PC-9 (cell line): ENCODE results near the gene ASIC1. TPM values are rescaled to one million over a fixed set of nuclear protein-coding genes. Genes with fewer than 3 reads are reported as not detected.

Source experiments
- BruUV-seq: library from RNA; stranded (reverse); fragments of 400-500 nt; replicated peaks from 2 replicates; lab custom pipeline; 2021; lab: Mats Ljungman, UMichigan
- CTCF ChIA-PET: fragments of 300-600 bp; sonication (Branson Sonifier 250); formaldehyde crosslinking; loops from one replicate; lab custom pipeline; 2022; ENCODE audit warnings: antibody characterized with exemption; lab: Charles Lee
- POLR2A ChIA-PET: fragments of 300-600 bp; sonication (Branson Sonifier 250); formaldehyde crosslinking; loops from one replicate; lab custom pipeline; 2022; ENCODE audit warnings: antibody characterized with exemption; ENCODE audit not compliant: unreplicated experiment; lab: Charles Lee
- DNase-seq, 2 experiments: peaks; one replicate each; pipeline versions ENCODE4 v3.0.0 to v3.0.0-alpha.2; 2015 to 2022; ENCODE audit warnings: mixed read lengths in 1 of 2
- H2AFZ ChIP-seq: fragments of 200-600 bp; sonication (generic); 2 replicates; pipeline ENCODE4 v1.8.1; 2017; ENCODE audit warnings: antibody characterized with exemption
- H3F3A ChIP-seq: fragments of 200-600 bp; sonication (generic); 2 replicates; pipeline ENCODE4 v1.8.1; 2017; ENCODE audit warnings: antibody characterized with exemption, mild to moderate bottlenecking, low read depth; ENCODE audit not compliant: insufficient read depth
- H3K27ac ChIP-seq: fragments of 200-600 bp; sonication (generic); 2 replicates; pipeline ENCODE4 v1.6.1; 2016; ENCODE audit warnings: mixed run types
- H3K27me3 ChIP-seq: fragments of 200-600 bp; sonication (generic); 2 replicates; pipeline ENCODE4 v1.6.1; 2016; ENCODE audit warnings: low read depth, mixed run types; ENCODE audit not compliant: insufficient read depth
- H3K36me3 ChIP-seq: fragments of 200-600 bp; sonication (generic); 2 replicates; pipeline ENCODE4 v1.6.1; 2016; ENCODE audit warnings: low read depth, mixed run types
- H3K4me1 ChIP-seq: fragments of 200-600 bp; sonication (generic); replicated peaks from 2 replicates; pipeline ENCODE4 v1.6.1; 2016; ENCODE audit warnings: mixed run types; ENCODE audit not compliant: insufficient read depth
- H3K4me2 ChIP-seq: fragments of 200-600 bp; sonication (generic); 2 replicates; pipeline ENCODE4 v1.6.1; 2017; ENCODE audit warnings: mixed run types
- H3K4me3 ChIP-seq: fragments of 200-600 bp; sonication (generic); 2 replicates; pipeline ENCODE4 v1.6.1; 2016; ENCODE audit warnings: mixed run types
- H3K79me2 ChIP-seq: fragments of 200-600 bp; sonication (generic); 2 replicates; pipeline ENCODE4 v1.6.1; 2017; ENCODE audit warnings: low read depth, mixed run types
- H3K9me2 ChIP-seq: fragments of 200-600 bp; sonication (generic); 2 replicates; pipeline ENCODE4 v1.8.1; 2017; ENCODE audit warnings: mild to moderate bottlenecking; ENCODE audit not compliant: insufficient read depth
- H3K9me3 ChIP-seq: fragments of 200-600 bp; sonication (generic); 2 replicates; pipeline ENCODE4 v1.8.1; 2016; ENCODE audit warnings: low read depth; ENCODE audit not compliant: insufficient read depth
- H4K20me1 ChIP-seq: fragments of 200-600 bp; sonication (generic); 2 replicates; pipeline ENCODE4 v1.8.1; 2017; ENCODE audit not compliant: insufficient read depth
- CTCF ChIP-seq: fragments of 200-600 bp; sonication (generic); conservative IDR thresholded peaks from 2 replicates; pipeline ENCODE4 v1.6.1; 2017; ENCODE audit warnings: mixed run types, antibody characterized with exemption, mild to moderate bottlenecking, moderate library complexity
- EZH2 ChIP-seq: fragments of 200-600 bp; sonication (generic); IDR thresholded peaks from 2 replicates; pipeline ENCODE4 v1.8.0; 2017; ENCODE audit warnings: antibody characterized with exemption, low read depth
- intact Hi-C: fragments of 100-400 bp; cut with micrococcal nuclease; formaldehyde crosslinking; loops from one replicate; pipeline ENCODE4 v1.10.0; 2022; ENCODE audit not compliant: unreplicated experiment
- total RNA-seq: library from RNA; stranded (reverse); gene quantifications from 2 replicates; pipeline ENCODE4 v1.2.3, GENCODE V29; 2021

The ASIC1 gene
- total RNA-seq, 1 experiment from 2014 or later: 3.5 TPM

GRCh38 chr12:50018968-50019367 lies 38.4 kb upstream of the ASIC1 start:
- 0 out of 2 replicates have a peak, but pooled peaks cover 12% of the 10 kb centered on the region for H3F3A ChIP-seq
- ChIA-PET CTCF (no interaction called here), POLR2A (no interaction called here)
- peaks cover 5% of the 10 kb centered on the region; the same call in 1 of the 2 replicates for H3K36me3 ChIP-seq
- no peak overlapping the region for H3K4me2 ChIP-seq
- no peaks in the 10 kb centered on the region for H3K9me3 ChIP-seq
- no peak for TF ChIP-seq CTCF
- no peak for TF ChIP-seq EZH2
- H3K9me2 ChIP-seq: no peaks in the 10 kb centered on the region
- peaks cover 4% of the 10 kb centered on the region for H3K4me1 ChIP-seq
- H2AFZ ChIP-seq: no peak overlapping the region
- intact Hi-C loops: no loop called here
- H3K27me3 ChIP-seq: no peaks in the 10 kb centered on the region
- H3K4me3 ChIP-seq: no peak overlapping the region
- no peak overlapping the region for H3K27ac ChIP-seq
- BruUV-seq: no TSS peak
- H4K20me1 ChIP-seq: 0 out of 2 replicates have a peak, but pooled peaks cover 6% of the 10 kb centered on the region
- peaks cover 83% of the 10 kb centered on the region for H3K79me2 ChIP-seq
- no peak for DNase-seq

- Histone ChIP-seq H3K79me2 (peaks cover 85% of the 10 kb centered on the region), H3K4me3 (no peak overlapping the region), H3K27me3 (no peaks in the 10 kb centered on the region), H3K4me2 (no peak overlapping the region), H2AFZ (no peak overlapping the region), H3F3A (0 out of 2 replicates have a peak, but pooled peaks cover 12% of the 10 kb centered on the region), H3K27ac (no peak overlapping the region), H3K36me3 (peaks cover 5% of the 10 kb centered on the region; the same call in 1 of the 2 replicates), H3K9me2 (no peaks in the 10 kb centered on the region), H4K20me1 (0 out of 2 replicates have a peak, but pooled peaks cover 6% of the 10 kb centered on the region), H3K9me3 (no peaks in the 10 kb centered on the region), H3K4me1 (peaks cover 8% of the 10 kb centered on the region)
- no TSS peak for BruUV-seq
- POLR2A ChIA-PET: no interaction called here
- DNase-seq: no peak
- TF ChIP-seq EZH2 (no peak), CTCF (no peak)
- CTCF ChIA-PET: no interaction called here
- intact Hi-C loops: no loop called here
Measured at GRCh38 chr12:50019524-50019923, 37.9 kb upstream of the ASIC1 start.

GRCh38 chr12:50021031-50021430 lies 36.4 kb upstream of the ASIC1 start:
- Histone ChIP-seq H2AFZ (no peak overlapping the region), H3K4me3 (no peak overlapping the region), H3K27ac (no peak overlapping the region), H3K36me3 (peaks cover 5% of the 10 kb centered on the region; the same call in 1 of the 2 replicates), H3K27me3 (no peaks in the 10 kb centered on the region), H3K4me1 (peaks cover 8% of the 10 kb centered on the region), H4K20me1 (0 out of 2 replicates have a peak, but pooled peaks cover 6% of the 10 kb centered on the region), H3K9me3 (no peaks in the 10 kb centered on the region), H3F3A (0 out of 2 replicates have a peak, but pooled peaks cover 12% of the 10 kb centered on the region), H3K9me2 (no peaks in the 10 kb centered on the region), H3K79me2 (peaks cover 89% of the 10 kb centered on the region), H3K4me2 (no peak overlapping the region)
- ChIA-PET POLR2A (interaction anchor here (0.6 kb wide), 1 partner anchor 699 kb away, joined by 3 read pairs; no protein-coding TSS in a partner anchor), CTCF (interaction anchor here (0.5 kb wide), 1 partner anchor 19 kb away, joined by 6 read pairs; no protein-coding TSS in a partner anchor)
- BruUV-seq: no TSS peak
- intact Hi-C loops: loop anchor here (5.0 kb wide), 1 partner anchor 34 kb away; no protein-coding TSS in a partner anchor
- DNase-seq: no peak
- TF ChIP-seq CTCF (no peak), EZH2 (no peak)
